Measurements from ENCODE around the gene TMEM108. TPM values are rescaled to one million over a fixed set of nuclear protein-coding genes. Genes with fewer than 3 reads are reported as not detected.

Gene TMEM108
- total RNA-seq, 1 experiment from 2014 or later = not detected

DNA sequence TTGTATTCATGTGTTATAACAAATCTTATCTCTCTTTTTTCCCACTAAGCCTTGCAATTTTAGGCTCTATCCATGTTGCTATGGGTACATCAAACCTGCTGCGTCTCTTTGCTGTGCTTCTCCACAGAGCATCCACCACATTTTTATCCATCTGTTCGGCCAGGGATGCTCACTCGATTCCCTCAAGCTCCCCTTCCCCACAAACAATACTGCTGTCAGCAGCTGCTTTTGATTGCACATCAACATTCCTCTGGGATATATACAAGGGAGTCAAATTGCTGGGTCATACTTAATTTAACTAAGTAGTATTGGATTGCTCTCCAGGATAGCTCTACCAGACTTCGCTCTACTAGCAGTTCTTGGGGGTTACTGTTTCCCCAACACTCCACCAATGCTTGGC is 36.8 kb downstream of the TMEM108 start:
- Histone ChIP-seq H3K4me3 (ENCODE audit: low read depth, low read length) (no peak overlapping the region), H3K36me3 (ENCODE audit: control insufficient read depth, insufficient read depth, low read length) (no peaks in the 10 kb centered on the region), H3K4me1 (no peaks in the 10 kb centered on the region), H3K27me3 (replicated peaks; ENCODE audit: control insufficient read depth, insufficient read depth, low read length) (no peaks in the 10 kb centered on the region), H3K9me3 (no peaks in the 10 kb centered on the region)
- no peak overlapping the region for H3K4me3 Mint-ChIP-seq (ENCODE audit: unreplicated experiment)
- intact Hi-C loops (cut with micrococcal nuclease; ENCODE audit: unreplicated experiment) = no loop called here
- no peaks in the 10 kb centered on the region for H3K36me3 Mint-ChIP-seq (ENCODE audit: insufficient read depth, unreplicated experiment)
- no TSS peak for BruUV-seq (replicated peaks)
- peaks cover 22% of the 10 kb centered on the region for H3K27me3 Mint-ChIP-seq (ENCODE audit: insufficient read depth, unreplicated experiment)
- ChIA-PET CTCF (no interaction called here), POLR2A (no interaction called here)
- H3K4me1 Mint-ChIP-seq (ENCODE audit: low read depth, unreplicated experiment) = peaks cover 2% of the 10 kb centered on the region
- TF ChIP-seq, protein P1, sequence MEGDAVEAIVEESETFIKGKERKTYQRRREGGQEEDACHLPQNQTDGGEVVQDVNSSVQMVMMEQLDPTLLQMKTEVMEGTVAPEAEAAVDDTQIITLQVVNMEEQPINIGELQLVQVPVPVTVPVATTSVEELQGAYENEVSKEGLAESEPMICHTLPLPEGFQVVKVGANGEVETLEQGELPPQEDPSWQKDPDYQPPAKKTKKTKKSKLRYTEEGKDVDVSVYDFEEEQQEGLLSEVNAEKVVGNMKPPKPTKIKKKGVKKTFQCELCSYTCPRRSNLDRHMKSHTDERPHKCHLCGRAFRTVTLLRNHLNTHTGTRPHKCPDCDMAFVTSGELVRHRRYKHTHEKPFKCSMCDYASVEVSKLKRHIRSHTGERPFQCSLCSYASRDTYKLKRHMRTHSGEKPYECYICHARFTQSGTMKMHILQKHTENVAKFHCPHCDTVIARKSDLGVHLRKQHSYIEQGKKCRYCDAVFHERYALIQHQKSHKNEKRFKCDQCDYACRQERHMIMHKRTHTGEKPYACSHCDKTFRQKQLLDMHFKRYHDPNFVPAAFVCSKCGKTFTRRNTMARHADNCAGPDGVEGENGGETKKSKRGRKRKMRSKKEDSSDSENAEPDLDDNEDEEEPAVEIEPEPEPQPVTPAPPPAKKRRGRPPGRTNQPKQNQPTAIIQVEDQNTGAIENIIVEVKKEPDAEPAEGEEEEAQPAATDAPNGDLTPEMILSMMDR (IDR thresholded peaks at IDR 0.05; ENCODE audit: insufficient read depth in 1 of 2, low read depth in 1 of 2, low read length in 1 of 2, severe bottlenecking in 1 of 2, unreplicated experiment in 1 of 2) = no peak
- H3K27ac Mint-ChIP-seq (ENCODE audit: unreplicated experiment) = no peak overlapping the region
- no peak for DNase-seq
- no peaks in the 10 kb centered on the region for H3K9me3 Mint-ChIP-seq (ENCODE audit: unreplicated experiment)

DNA sequence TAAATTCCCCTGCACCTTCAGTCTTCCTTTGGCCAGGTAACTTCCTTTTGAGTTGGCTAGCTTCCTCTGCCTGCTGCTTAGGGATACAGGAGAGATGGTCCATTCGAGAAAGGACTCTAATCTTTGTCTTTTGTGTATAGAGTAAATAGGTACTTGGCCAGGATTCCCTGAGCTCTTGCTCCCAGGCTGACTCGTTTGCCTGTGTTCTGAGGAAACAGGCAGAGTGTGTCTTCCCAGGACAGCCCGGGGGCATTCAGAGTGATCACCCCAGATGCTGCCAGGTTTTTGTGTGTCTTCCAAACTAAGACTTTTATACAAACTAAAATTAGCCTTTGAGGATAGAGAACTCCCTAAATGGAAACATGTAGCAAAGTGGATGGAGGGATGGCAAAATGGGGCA is 39.5 kb downstream of the TMEM108 start:
- Mint-ChIP-seq H3K27ac (ENCODE audit: unreplicated experiment) (no peak overlapping the region), H3K4me1 (ENCODE audit: low read depth, unreplicated experiment) (no peaks in the 10 kb centered on the region), H3K4me3 (ENCODE audit: unreplicated experiment) (no peak overlapping the region), H3K9me3 (ENCODE audit: unreplicated experiment) (no peaks in the 10 kb centered on the region), H3K36me3 (ENCODE audit: insufficient read depth, unreplicated experiment) (no peaks in the 10 kb centered on the region), H3K27me3 (ENCODE audit: insufficient read depth, unreplicated experiment) (peaks cover 20% of the 10 kb centered on the region)
- Histone ChIP-seq H3K27me3 (replicated peaks; ENCODE audit: control insufficient read depth, insufficient read depth, low read length) (no peaks in the 10 kb centered on the region), H3K4me3 (ENCODE audit: low read depth, low read length) (no peak overlapping the region), H3K4me1 (no peaks in the 10 kb centered on the region), H3K9me3 (no peaks in the 10 kb centered on the region), H3K36me3 (ENCODE audit: control insufficient read depth, insufficient read depth, low read length) (no peaks in the 10 kb centered on the region)
- intact Hi-C loops (cut with micrococcal nuclease; ENCODE audit: unreplicated experiment) = no loop called here
- no TSS peak for BruUV-seq (replicated peaks)
- ChIA-PET POLR2A (no interaction called here), CTCF (no interaction called here)
- no peak for DNase-seq
- TF ChIP-seq, protein P1 (IDR thresholded peaks at IDR 0.05; ENCODE audit: insufficient read depth in 1 of 2, low read depth in 1 of 2, low read length in 1 of 2, severe bottlenecking in 1 of 2, unreplicated experiment in 1 of 2) = no peak

DNA sequence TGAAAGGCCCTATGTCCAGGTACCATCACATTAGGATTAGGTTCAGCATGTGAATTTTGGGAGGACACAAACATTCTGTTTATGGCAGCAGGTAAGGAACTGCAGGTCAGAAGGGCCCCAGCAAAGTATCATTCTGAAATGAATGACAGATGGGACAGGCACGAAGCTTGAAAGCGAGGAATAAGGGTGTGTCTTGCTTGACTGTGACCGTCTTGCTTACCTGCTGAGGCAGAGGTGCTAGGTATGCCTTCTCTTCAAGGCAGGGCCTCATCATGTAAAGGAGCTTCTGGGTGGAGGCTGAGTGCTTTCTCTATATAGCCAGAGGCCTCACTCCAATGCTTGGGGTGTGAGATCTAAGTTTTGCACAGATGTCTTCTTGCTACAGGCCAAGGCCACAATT is 41.4 kb downstream of the TMEM108 start:
- BruUV-seq (replicated peaks) = no TSS peak
- Mint-ChIP-seq H3K4me1 (ENCODE audit: low read depth, unreplicated experiment) (no peaks in the 10 kb centered on the region), H3K36me3 (ENCODE audit: insufficient read depth, unreplicated experiment) (no peaks in the 10 kb centered on the region), H3K4me3 (ENCODE audit: unreplicated experiment) (no peak overlapping the region), H3K27ac (ENCODE audit: unreplicated experiment) (no peak overlapping the region), H3K27me3 (ENCODE audit: insufficient read depth, unreplicated experiment) (peaks cover 17% of the 10 kb centered on the region), H3K9me3 (ENCODE audit: unreplicated experiment) (no peaks in the 10 kb centered on the region)
- Histone ChIP-seq H3K36me3 (ENCODE audit: control insufficient read depth, insufficient read depth, low read length) (no peaks in the 10 kb centered on the region), H3K9me3 (no peaks in the 10 kb centered on the region), H3K27me3 (replicated peaks; ENCODE audit: control insufficient read depth, insufficient read depth, low read length) (no peaks in the 10 kb centered on the region), H3K4me3 (ENCODE audit: low read depth, low read length) (no peak overlapping the region), H3K4me1 (no peaks in the 10 kb centered on the region)
- CTCF ChIA-PET = no interaction called here
- intact Hi-C loops (cut with micrococcal nuclease; ENCODE audit: unreplicated experiment) = no loop called here
- no peak for DNase-seq
- TF ChIP-seq, protein P1 (IDR thresholded peaks at IDR 0.05; ENCODE audit: insufficient read depth in 1 of 2, low read depth in 1 of 2, low read length in 1 of 2, severe bottlenecking in 1 of 2, unreplicated experiment in 1 of 2) = no peak
- POLR2A ChIA-PET = no interaction called here

All from Caco-2 (cell line).